Glomerular visceral epithelial cell (primary cell): ENCODE results near the gene HOXA3.
A peak's percentile ranks its signal among the peaks of the same experiment; 100 is the strongest.

Experiments
- DNase-seq: peaks from one replicate; pipeline ENCODE4 v3.0.0-alpha.2; 2016; ENCODE audit errors: extremely low spot score

HOXA3 gene

GRCh38 chr7:27129729-27130539 lies 22.4 kb downstream of the HOXA3 start:
- peak; percentile 60 for DNase-seq

- DNase-seq, result no peak
Observed at GRCh38 chr7:27128776-27129728, 23.3 kb downstream of the HOXA3 start.

DNA sequence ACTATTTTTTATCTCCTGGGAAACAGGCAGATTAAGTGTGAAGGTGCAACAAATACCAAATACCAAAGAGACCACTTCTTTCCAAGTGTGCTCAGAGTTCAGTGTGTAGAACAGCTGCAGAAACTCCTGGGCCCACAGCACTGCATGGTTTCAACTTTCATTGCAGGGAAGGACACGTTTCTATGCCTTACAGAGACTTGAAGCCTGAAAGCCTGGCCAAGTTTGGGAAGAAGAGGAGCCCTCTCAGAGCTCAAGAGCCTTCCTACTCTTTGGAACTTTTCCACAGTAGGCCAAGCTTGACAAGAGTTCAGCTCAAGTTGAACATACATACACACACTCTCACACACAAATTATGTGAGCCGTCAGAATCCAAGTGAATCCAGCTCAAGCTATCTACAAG lies 24.3 kb downstream of the HOXA3 start:
- no peak for DNase-seq

DNA sequence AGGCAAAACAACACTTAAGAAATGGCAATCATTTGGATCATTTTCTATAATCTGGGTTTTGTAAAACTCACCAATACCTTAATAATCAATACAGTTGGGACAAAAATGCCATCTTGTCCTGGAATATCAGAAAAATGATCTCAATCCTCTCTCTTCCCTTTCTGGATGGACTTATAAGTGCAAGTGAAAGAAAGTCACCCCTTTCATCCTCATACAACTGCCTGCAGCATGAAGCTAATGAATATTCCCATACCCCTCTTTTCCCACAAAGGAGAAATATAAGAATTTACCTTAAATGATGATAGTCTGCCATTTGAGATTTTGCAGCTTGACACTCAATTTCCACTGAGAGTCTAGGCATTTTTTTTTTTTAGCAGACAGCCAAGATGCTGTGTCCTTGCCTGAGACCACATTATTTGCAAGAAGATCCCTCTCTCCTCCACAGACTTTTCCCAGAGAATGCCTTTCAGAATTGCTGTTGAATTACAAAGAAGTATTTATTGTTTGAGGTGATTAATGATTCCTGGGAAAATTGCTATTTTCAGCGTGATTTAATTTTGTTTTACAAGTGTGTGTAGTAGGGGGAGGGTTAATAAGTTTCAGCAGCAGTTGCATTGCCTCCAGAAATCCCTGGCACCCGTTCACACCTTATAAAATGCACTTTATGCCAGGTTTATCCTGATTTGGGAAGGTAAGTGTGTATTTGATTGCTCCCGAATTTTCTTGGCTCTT lies 25.6 kb downstream of the HOXA3 start:
- DNase-seq, result no peak

DNA sequence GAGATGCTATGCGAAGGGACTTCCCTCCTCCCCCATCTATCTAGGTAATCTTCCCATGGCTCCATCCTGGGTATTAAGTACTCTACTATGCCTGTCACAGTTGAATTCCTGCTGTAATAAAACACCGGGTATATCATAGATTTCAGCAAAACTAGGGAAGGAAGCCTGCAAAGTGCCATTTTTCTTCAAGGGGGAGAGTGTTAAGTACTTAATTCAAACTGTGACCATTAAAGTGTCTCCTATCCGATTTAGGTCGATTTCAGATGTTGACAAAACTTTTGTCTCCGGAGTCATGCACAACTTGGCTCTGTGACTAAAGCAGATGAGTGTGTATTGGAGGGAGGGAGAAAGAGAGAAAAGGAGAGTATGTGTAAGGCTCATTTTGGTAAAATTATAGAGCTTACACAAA lies 26.4 kb downstream of the HOXA3 start:
- DNase-seq, result peak; percentile 52

- no peak for DNase-seq
Observed at GRCh38 chr7:27124902-27125689, 27.3 kb downstream of the HOXA3 start.

DNA sequence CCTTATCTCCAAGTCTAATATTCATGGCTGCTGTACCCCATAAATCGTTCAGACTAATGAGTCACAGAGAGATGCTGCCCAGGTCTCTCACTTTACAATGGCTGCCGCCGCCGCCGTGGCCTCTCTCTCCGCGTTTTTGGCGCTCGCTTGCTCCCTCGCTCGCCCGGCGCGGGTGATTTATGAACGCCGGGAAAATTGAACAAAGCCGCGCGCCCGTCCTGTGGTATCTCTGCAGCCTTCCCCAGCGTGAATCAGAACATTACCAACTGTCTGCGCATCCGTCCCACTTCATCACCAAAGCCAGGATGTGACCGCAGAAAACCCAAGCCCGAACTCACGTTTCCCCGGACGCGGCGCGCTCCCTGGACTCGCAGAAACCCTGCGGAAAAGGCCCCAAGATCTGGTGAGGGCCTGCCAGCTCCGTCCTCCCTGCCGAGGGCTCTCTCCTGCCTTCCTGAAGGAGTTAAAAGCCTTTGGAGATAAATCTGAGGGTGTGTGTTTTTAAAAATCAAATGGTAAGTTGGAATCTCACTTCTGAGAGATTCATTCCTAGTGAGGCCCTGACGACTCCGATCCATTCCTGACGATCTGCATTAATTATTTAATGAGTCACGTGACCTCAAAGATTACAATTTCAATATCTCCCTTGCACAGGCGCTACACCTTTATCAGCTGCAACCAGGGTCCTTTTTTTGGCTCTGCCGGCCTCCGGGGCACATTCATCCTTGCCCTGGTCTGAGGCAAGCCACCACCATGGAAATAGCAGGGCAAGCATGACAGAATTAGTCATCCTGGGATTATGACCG lies 28.1 kb downstream of the HOXA3 start:
- DNase-seq, result peak; percentile 95

- DNase-seq, result no peak
Observed at GRCh38 chr7:27123477-27124053, 28.8 kb downstream of the HOXA3 start.

DNA sequence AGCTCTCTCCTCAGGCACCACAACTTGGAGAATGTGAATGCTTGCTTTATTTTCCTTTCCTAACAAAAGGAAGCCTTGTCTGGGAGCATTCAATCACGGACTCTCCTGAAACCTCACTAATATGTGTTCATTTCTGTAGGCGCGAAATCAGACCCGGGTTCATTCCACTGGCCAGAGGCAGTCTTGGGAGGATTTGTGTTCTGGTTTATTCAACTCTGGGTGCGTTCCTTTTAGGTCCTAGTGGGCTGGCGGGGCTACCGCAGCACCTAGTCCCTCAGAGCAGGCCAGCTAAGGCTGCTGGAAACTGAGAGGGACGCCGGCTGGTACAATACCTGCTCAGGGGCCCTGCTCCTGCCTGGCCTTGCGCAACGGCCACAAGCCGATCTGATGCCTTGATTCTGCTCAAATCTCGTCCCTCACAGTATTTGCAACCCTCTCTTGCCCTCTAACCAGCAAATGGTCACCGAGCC lies 29.3 kb downstream of the HOXA3 start:
- no peak for DNase-seq

GRCh38 chr7:27122077-27122910 lies 30.1 kb downstream of the HOXA3 start:
- DNase-seq, result peak; percentile 69

- DNase-seq, result no peak
Observed at GRCh38 chr7:27121684-27122076, 30.7 kb downstream of the HOXA3 start.

DNA sequence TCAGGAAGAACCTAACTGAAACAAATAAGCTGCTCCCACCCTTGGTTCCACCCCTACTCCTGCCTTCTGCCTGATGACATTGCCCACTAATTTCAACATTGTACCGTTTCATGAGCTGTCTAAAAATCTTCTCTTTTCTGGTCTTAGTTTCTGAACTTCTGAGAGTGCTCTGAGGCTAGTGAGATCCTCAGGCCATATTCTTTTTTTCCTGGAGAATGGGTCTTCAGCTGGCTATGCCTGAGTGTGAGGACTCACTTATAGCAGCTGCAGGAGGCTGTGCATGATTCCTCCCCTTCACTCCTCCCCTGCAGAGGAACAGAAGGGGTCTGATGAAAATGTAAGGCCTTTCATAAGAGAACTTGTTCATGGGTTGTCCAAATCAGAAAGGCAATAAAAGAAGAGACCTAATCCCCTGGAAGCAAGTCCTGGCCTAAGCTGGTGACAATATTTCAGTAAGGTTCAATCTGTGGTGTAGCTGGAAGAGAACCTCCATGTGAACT lies 32.9 kb downstream of the HOXA3 start:
- no peak for DNase-seq

GRCh38 chr7:27118580-27118979 lies 33.8 kb downstream of the HOXA3 start:
- no peak for DNase-seq

- DNase-seq, result peak; percentile 73
Observed at GRCh38 chr7:27117887-27118491, 34.4 kb downstream of the HOXA3 start.

DNA sequence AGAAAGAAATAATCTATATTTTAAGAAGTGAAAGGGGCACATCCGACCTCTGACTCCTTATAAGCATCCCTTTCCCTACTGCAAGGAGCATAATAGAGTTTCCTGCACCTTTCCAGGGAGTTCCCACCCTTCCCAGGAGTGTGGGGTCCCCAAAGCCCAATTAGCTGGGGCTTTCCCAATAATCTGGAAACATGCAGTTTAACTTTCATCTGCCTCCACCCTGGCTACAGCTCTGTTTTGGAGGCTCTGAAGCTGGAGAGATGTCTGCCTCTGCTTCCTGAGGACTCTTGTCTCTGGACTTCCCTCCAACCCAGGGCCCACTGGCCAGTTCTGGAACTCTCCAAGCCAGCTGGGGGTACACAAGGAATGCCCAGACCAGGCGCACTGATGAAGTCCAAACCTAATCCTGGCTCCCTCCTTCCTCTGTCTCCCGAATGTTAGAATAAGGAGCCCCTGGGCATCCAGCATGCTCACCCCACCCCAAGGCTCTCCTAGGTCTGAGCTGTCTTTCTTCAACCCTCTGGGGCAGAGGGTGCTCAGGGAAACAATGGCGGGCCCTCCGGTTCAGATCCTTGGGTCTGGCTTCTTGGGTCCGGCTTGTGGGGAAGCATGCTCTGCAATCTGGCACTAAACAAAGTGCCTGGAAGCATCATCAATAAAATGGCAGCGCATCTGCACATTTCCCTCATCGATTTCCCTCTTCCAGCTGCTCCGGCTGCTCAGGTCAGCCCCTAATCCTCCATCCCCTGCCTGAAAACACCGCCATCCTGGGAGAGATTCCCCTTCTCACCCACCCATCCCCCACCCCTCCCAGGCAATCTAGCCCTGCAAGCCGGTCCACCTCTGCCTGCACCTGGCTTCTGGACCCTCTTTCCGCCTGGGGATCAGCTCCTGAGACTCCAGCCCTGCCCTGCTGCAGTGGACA lies 35.2 kb downstream of the HOXA3 start:
- DNase-seq, result no peak

GRCh38 chr7:27116031-27116961 lies 36.1 kb downstream of the HOXA3 start:
- no peak for DNase-seq
